Type B pancreatic cell (in vitro differentiated cells): Measurements from ENCODE around the gene CCDC158. TPM values are rescaled to one million over a fixed set of nuclear protein-coding genes. Genes with fewer than 3 reads are reported as not detected.
"Not testable (repeated sequence)": the region's sequence is repeated elsewhere in the genome, so short reads cannot be mapped to it uniquely, and the experiment has no call there.

Source experiments
- DNase-seq: peaks from one replicate; pipeline ENCODE4 v3.0.0; 2021; ENCODE audit warnings: mixed read lengths; ENCODE audit not compliant: unreplicated experiment; ENCODE audit errors: extremely low spot score
- H3K27ac Mint-ChIP-seq: 2 replicates; pipeline ENCODE4 v1.8.0; 2021; ENCODE audit warnings: mild to moderate bottlenecking, mixed read lengths
- H3K27me3 Mint-ChIP-seq: 2 replicates; pipeline ENCODE4 v1.8.0; 2021; ENCODE audit warnings: mixed read lengths
- H3K36me3 Mint-ChIP-seq: 2 replicates; pipeline ENCODE4 v1.8.0; 2021; ENCODE audit warnings: mixed read lengths
- H3K4me1 Mint-ChIP-seq: one replicate; pipeline ENCODE4 v1.8.0; 2021; ENCODE audit warnings: mixed read lengths; ENCODE audit not compliant: unreplicated experiment
- H3K4me3 Mint-ChIP-seq: 2 replicates; pipeline ENCODE4 v1.8.0; 2021; ENCODE audit warnings: mild to moderate bottlenecking, mixed read lengths
- H3K9me3 Mint-ChIP-seq: 2 replicates; pipeline ENCODE4 v1.8.0; 2021; ENCODE audit warnings: mixed read lengths
- total RNA-seq: library from RNA; stranded (reverse); gene quantifications from 2 replicates; pipeline ENCODE4 v1.2.1, GENCODE V29; 2021; ENCODE audit warnings: low replicate concordance
- TF ChIP-seq, protein P1 (sequence below): fragments of 200-600 bp; sonication (generic); conservative IDR thresholded peaks from 2 replicates; pipeline ENCODE4 v1.5.0; 2021; ENCODE audit warnings: antibody characterized with exemption, mild to moderate bottlenecking

Gene CCDC158
- total RNA-seq, 1 donor from 2014 or later: not detected

DNA sequence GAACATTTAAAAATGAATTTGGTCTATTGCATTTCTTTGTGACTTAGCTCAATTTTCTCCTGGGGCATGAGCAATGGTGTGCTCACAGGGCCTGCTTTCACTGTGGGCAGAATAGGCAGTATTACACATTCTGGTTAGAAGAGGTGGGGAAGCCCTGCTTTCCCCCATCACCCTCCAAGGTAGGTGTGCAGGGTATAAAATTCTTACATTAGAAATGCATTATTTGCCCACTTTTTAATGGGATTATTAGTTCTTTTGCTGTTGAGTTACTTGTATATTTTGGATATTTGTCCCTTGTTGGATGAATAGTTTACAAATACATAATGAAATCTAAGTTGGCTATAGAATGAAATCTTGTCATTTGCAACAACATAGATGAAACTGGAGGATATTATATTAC lies 122.7 kb downstream of the CCDC158 start:
- Mint-ChIP-seq H3K4me3 (no peak overlapping the region), H3K9me3 (peaks cover 15% of the 10 kb centered on the region), H3K4me1 (peaks cover 9% of the 10 kb centered on the region), H3K27me3 (no peaks in the 10 kb centered on the region), H3K36me3 (peaks cover 4% of the 10 kb centered on the region), H3K27ac (no peak overlapping the region)
- TF ChIP-seq, protein P1, sequence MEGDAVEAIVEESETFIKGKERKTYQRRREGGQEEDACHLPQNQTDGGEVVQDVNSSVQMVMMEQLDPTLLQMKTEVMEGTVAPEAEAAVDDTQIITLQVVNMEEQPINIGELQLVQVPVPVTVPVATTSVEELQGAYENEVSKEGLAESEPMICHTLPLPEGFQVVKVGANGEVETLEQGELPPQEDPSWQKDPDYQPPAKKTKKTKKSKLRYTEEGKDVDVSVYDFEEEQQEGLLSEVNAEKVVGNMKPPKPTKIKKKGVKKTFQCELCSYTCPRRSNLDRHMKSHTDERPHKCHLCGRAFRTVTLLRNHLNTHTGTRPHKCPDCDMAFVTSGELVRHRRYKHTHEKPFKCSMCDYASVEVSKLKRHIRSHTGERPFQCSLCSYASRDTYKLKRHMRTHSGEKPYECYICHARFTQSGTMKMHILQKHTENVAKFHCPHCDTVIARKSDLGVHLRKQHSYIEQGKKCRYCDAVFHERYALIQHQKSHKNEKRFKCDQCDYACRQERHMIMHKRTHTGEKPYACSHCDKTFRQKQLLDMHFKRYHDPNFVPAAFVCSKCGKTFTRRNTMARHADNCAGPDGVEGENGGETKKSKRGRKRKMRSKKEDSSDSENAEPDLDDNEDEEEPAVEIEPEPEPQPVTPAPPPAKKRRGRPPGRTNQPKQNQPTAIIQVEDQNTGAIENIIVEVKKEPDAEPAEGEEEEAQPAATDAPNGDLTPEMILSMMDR: no peak
- no peak for DNase-seq

DNA sequence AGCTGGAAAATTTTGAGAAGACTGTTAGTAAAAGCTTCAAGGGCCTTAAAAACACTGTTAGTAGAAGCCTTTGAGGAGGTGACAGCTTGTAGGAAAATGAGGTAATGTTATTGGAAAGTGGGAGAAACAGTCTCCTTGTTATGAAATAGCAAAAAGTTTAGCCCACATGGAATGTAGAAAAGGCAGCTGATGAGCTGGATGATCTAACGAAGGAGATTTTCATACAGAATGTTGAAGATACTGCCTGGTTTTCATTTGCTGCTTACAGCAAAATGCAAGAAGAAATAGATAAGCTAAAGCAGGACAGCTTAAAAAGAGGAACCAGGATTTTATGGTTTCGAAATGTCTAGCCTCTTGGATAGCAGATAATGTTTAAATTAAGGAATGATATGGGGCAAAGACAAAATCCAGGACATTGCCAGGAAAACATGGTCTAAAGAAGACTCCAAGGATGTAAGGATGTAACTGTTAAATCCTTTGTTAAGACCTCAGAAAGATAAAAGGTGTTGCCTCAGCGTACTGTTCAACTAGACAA lies 124.6 kb downstream of the CCDC158 start:
- H3K27ac Mint-ChIP-seq: no peak overlapping the region
- H3K9me3 Mint-ChIP-seq: peaks cover 15% of the 10 kb centered on the region
- H3K4me3 Mint-ChIP-seq: no peak overlapping the region
- H3K36me3 Mint-ChIP-seq: peaks cover 4% of the 10 kb centered on the region
- H3K4me1 Mint-ChIP-seq: peaks cover 7% of the 10 kb centered on the region
- no peaks in the 10 kb centered on the region for H3K27me3 Mint-ChIP-seq
- TF ChIP-seq, protein P1: no peak
- no peak for DNase-seq

DNA sequence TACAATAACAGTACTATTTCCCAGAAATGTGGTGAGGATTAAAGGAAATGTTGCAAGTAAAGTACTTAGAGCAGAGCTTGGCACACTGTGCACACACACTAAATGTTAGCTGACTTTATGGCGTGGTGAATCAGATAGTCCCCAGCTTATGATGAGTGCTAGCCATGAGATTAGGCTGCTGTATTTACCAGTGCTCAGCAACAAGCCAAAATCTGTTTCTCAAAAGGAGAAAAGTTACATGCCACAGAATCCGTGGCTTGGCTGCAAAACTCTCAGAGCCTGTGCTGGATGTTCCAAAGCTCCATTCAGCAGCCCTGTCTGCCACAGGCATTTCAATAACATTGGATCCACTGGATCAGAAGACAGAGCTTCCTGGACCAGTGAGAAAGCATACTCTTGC lies 127.2 kb downstream of the CCDC158 start:
- DNase-seq: no peak
- TF ChIP-seq, protein P1: no peak
- Mint-ChIP-seq H3K36me3 (peaks cover 4% of the 10 kb centered on the region), H3K27ac (no peak overlapping the region), H3K4me1 (no peaks in the 10 kb centered on the region), H3K27me3 (no peaks in the 10 kb centered on the region), H3K4me3 (no peak overlapping the region), H3K9me3 (peaks cover 15% of the 10 kb centered on the region)

DNA sequence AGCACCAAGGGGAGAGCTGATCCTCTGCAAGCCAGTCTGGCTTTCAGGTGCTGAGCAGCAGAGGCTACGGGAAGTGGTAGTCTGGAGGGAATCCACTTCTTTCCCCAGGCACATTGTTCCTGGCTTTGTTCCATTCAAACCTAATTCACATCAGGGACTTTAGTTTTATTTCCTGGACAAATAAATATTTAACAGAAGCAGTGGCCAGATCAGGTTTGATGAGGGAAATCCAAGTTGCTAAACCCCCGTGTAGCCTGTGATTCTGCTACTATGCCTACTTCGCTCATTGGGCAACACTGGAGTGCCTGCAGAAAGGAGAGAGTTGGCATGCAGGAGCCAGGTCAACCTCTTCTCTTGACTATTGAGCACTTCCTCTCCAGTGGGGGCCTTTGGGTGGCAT lies 128.2 kb downstream of the CCDC158 start:
- TF ChIP-seq, protein P1: no peak
- no peaks in the 10 kb centered on the region for H3K27me3 Mint-ChIP-seq
- H3K27ac Mint-ChIP-seq: no peak overlapping the region
- H3K4me3 Mint-ChIP-seq: no peak overlapping the region
- no peaks in the 10 kb centered on the region for H3K4me1 Mint-ChIP-seq
- H3K36me3 Mint-ChIP-seq: no peaks in the 10 kb centered on the region
- H3K9me3 Mint-ChIP-seq: peaks cover 15% of the 10 kb centered on the region
- DNase-seq: no peak

DNA sequence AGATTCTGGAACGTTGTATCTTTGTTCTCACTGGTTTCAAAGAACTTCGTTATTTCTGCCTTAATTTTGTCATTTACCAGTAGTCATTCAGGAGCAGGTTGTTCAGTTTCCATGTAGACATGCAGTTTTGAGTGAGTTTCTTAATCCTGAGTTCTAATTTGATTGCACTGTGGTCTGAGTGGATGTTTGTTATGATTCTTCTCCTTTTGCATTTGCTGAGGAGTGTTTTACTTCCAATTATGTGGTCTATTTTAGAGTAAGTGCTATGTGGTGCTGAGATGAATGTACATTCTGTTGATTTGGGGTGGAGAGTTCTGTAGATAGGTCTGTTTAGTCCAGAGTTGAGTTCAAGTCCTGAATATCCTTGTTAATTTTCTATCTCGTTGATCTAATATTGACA lies 133.1 kb downstream of the CCDC158 start:
- not testable (repeated sequence) for H3K4me1 Mint-ChIP-seq, H3K27me3 Mint-ChIP-seq, H3K36me3 Mint-ChIP-seq, H3K27ac Mint-ChIP-seq, DNase-seq, H3K4me3 Mint-ChIP-seq, H3K9me3 Mint-ChIP-seq

DNA sequence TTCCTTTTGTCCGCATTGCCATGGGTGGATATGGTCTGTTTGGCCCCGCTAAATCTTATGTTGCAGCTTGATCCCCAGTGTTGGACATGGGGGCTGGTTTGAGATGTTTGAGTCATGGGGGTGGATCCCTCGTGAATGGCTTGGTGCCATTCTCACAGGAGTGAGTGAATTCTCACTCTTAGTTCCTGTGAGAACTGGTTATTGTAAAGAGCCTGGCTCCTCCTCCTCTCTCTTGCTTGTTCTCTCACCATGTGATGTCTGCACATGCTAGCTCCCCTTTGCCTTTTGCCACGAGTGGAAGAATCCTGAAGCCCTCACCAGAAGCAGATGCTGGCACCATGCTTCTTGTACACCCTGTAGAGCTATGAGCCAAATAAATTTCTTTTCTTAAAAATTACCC lies 137.0 kb downstream of the CCDC158 start:
- Mint-ChIP-seq H3K36me3 (no peaks in the 10 kb centered on the region), H3K27me3 (no peaks in the 10 kb centered on the region), H3K27ac (no peak overlapping the region), H3K9me3 (no peaks in the 10 kb centered on the region), H3K4me3 (no peak overlapping the region), H3K4me1 (no peaks in the 10 kb centered on the region)
- TF ChIP-seq, protein P1: no peak
- DNase-seq: no peak
